ENCODE data around the gene GRIK4.

GRIK4 gene

DNA sequence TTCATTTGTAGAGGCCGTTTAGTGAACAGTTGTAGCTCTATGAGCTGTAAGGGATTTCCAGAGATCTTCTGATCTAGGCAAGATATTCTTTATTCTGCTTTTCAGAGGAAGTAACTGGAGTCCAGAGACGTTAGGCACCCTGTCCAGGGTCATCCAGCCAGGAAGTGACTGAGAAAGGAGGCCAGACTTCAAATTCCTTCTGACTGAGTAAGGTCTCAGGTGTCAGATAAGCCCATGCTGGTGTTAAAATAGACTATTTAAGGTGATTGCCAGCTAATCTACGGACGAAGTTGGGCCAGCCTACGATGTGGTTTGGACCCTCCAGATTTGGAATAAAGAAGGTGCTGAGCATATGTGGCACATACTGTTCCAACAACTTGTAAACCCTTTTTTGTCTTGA is 54.6 kb downstream of the GRIK4 start:
- TF ChIP-seq GABPA (IDR thresholded peaks at IDR 0.05; ENCODE audit: low read depth) = no peak
- TF ChIP-seq, protein P1, sequence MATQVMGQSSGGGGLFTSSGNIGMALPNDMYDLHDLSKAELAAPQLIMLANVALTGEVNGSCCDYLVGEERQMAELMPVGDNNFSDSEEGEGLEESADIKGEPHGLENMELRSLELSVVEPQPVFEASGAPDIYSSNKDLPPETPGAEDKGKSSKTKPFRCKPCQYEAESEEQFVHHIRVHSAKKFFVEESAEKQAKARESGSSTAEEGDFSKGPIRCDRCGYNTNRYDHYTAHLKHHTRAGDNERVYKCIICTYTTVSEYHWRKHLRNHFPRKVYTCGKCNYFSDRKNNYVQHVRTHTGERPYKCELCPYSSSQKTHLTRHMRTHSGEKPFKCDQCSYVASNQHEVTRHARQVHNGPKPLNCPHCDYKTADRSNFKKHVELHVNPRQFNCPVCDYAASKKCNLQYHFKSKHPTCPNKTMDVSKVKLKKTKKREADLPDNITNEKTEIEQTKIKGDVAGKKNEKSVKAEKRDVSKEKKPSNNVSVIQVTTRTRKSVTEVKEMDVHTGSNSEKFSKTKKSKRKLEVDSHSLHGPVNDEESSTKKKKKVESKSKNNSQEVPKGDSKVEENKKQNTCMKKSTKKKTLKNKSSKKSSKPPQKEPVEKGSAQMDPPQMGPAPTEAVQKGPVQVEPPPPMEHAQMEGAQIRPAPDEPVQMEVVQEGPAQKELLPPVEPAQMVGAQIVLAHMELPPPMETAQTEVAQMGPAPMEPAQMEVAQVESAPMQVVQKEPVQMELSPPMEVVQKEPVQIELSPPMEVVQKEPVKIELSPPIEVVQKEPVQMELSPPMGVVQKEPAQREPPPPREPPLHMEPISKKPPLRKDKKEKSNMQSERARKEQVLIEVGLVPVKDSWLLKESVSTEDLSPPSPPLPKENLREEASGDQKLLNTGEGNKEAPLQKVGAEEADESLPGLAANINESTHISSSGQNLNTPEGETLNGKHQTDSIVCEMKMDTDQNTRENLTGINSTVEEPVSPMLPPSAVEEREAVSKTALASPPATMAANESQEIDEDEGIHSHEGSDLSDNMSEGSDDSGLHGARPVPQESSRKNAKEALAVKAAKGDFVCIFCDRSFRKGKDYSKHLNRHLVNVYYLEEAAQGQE (IDR thresholded peaks at IDR 0.05; ENCODE audit: insufficient replicate concordance, low read depth) = no peak
- TF ChIP-seq POLR2AphosphoS5 (IDR thresholded peaks at IDR 0.05; ENCODE audit: low read depth) = no peak
- TF ChIP-seq SPI1 (IDR thresholded peaks at IDR 0.05; ENCODE audit: borderline replicate concordance, low read depth) = no peak
- TF ChIP-seq, protein P2, sequence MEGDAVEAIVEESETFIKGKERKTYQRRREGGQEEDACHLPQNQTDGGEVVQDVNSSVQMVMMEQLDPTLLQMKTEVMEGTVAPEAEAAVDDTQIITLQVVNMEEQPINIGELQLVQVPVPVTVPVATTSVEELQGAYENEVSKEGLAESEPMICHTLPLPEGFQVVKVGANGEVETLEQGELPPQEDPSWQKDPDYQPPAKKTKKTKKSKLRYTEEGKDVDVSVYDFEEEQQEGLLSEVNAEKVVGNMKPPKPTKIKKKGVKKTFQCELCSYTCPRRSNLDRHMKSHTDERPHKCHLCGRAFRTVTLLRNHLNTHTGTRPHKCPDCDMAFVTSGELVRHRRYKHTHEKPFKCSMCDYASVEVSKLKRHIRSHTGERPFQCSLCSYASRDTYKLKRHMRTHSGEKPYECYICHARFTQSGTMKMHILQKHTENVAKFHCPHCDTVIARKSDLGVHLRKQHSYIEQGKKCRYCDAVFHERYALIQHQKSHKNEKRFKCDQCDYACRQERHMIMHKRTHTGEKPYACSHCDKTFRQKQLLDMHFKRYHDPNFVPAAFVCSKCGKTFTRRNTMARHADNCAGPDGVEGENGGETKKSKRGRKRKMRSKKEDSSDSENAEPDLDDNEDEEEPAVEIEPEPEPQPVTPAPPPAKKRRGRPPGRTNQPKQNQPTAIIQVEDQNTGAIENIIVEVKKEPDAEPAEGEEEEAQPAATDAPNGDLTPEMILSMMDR (IDR thresholded peaks at IDR 0.05; ENCODE audit: insufficient read depth, low read length) = no peak
- Histone ChIP-seq H3K4me3 (replicated peaks; ENCODE audit: insufficient read depth, low read length) (no peak overlapping the region), H3K27ac (replicated peaks) (no peak overlapping the region), H3K27me3 (ENCODE audit: insufficient read depth, poor library complexity, severe bottlenecking) (peaks cover 43% of the 10 kb centered on the region)
- DNase-seq (ENCODE audit: low read depth in 1 of 2, low spot score in 1 of 2) = no peak

DNA sequence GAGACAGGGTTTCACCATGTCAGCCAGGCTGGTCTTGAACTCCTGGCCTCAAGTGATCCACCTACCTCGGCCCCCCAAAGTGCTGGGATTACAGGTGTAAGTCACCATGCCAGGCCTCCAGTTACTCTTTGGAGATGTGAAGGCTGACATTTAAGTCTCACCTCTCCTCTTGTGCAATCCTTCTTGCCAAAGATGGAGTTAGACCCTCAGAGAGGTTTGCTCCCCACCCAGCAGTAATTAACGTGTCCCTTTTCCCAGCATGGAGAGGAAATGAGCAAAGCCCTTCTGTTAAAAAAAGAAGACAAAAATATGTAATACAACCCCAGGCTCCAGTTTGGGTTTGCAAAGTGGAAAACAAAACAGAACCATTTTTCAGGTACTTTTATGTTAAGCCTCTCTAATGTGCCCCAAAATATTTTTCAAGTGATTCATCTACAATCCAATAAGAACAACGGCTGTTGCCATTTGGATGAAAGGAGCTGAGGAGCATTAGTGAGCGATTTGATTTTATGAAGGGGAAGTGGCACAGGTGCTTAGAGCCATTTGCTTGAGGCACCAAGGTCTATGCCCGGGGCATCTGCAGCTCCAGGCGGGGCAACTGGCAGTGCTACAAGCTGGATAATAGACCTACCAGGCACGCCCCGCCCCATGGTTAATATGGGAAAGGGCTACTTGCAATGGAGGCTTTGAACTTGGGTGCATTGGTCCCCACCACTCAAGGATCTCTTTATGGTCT is 57.2 kb downstream of the GRIK4 start:
- no peak for DNase-seq (ENCODE audit: low read depth in 1 of 2, low spot score in 1 of 2)
- peaks cover 28% of the 10 kb centered on the region for H3K27me3 ChIP-seq (ENCODE audit: insufficient read depth, poor library complexity, severe bottlenecking)
- H3K4me3 ChIP-seq (replicated peaks; ENCODE audit: insufficient read depth, low read length) = no peak overlapping the region
- H3K27ac ChIP-seq (replicated peaks) = no peak overlapping the region
- TF ChIP-seq GABPA (IDR thresholded peaks at IDR 0.05; ENCODE audit: low read depth) (no peak), POLR2AphosphoS5 (IDR thresholded peaks at IDR 0.05; ENCODE audit: low read depth) (no peak), SPI1 (IDR thresholded peaks at IDR 0.05; ENCODE audit: borderline replicate concordance, low read depth) (no peak)
- TF ChIP-seq, protein P2 (IDR thresholded peaks at IDR 0.05; ENCODE audit: insufficient read depth, low read length) = no peak
- TF ChIP-seq, protein P1 (IDR thresholded peaks at IDR 0.05; ENCODE audit: insufficient replicate concordance, low read depth) = no peak

DNA sequence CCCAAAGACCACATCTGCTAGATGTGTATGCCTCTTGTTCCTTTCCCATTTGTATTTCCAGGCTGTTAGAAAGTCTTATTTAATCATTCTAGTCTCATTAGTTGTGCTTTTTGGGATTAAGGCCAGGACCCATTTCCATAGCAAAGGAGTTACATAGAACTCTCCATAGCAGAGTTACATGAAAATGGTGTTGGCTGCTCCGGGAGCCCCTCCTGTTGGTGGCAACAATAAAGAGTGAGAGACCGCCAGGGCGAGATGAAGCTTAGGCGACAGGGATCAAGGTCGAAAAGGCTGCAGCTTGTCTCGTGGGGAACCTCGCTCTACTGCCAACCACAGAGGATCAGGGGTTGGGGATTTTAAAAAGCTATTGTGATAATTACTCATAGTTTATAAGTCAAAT is 58.3 kb downstream of the GRIK4 start:
- Histone ChIP-seq H3K27ac (replicated peaks) (no peak overlapping the region), H3K27me3 (ENCODE audit: insufficient read depth, poor library complexity, severe bottlenecking) (peaks cover 18% of the 10 kb centered on the region), H3K4me3 (replicated peaks; ENCODE audit: insufficient read depth, low read length) (no peak overlapping the region)
- TF ChIP-seq GABPA (IDR thresholded peaks at IDR 0.05; ENCODE audit: low read depth) (no peak), SPI1 (IDR thresholded peaks at IDR 0.05; ENCODE audit: borderline replicate concordance, low read depth) (no peak), POLR2AphosphoS5 (IDR thresholded peaks at IDR 0.05; ENCODE audit: low read depth) (no peak)
- TF ChIP-seq, protein P1 (IDR thresholded peaks at IDR 0.05; ENCODE audit: insufficient replicate concordance, low read depth) = no peak
- TF ChIP-seq, protein P2 (IDR thresholded peaks at IDR 0.05; ENCODE audit: insufficient read depth, low read length) = no peak
- no peak for DNase-seq (ENCODE audit: low read depth in 1 of 2, low spot score in 1 of 2)
